Adrenal gland (tissue), 5 donors: Measurements from ENCODE around the gene SNAPIN.

Source experiments
- CTCF ChIP-seq, 6 experiments: fragments of 450-650 bp in 4 of 6; fragments of 200-600 bp in 2 of 6; sonication (generic) in 1 of 6; IDR thresholded peaks; 1 replicate in 5 of 6; 2 replicates in 1 of 6; pipeline versions ENCODE4 v1.5.1 to v1.8.0; 2016 to 2021; ENCODE audit warnings: antibody characterized with exemption in 6 of 6, mild to moderate bottlenecking in 2 of 6, moderate library complexity in 1 of 6
- POLR2A ChIP-seq, 2 donors: fragments of 450-650 bp; IDR thresholded peaks; one replicate each; pipeline ENCODE4 v1.6.1; 2017; ENCODE audit warnings: antibody characterized with exemption in 2 of 2, mild to moderate bottlenecking in 2 of 2, moderate library complexity in 1 of 2
- donor health status: DM: no; HTN: no; CAD: no.

- TF ChIP-seq CTCF (IDR thresholded peaks at IDR 0.05) = no peak
- no peak for TF ChIP-seq POLR2A (IDR thresholded peaks at IDR 0.05)
Observed at GRCh38 chr1:153629971-153630370, 28.5 kb upstream of the SNAPIN start.
